PC-3 (cell line): Measurements from ENCODE around the gene PRSS56. TPM values are rescaled to one million over a fixed set of nuclear protein-coding genes. Genes with fewer than 3 reads are reported as not detected.
"Not testable (repeated sequence)": the region's sequence is repeated elsewhere in the genome, so short reads cannot be mapped to it uniquely, and the experiment has no call there.

ENCODE experiments used
- ATAC-seq: fragments of 200-7000 bp; cut with Tn5 transposase; 2 replicates; pipeline ENCODE4 v1.9.1; 2020; ENCODE audit warnings: mild to moderate bottlenecking, moderate library complexity
- BruUV-seq: library from RNA; stranded (reverse); fragments of 400-500 nt; replicated peaks from 2 replicates; lab custom pipeline; 2021; lab: Mats Ljungman, UMichigan
- CTCF ChIA-PET: fragments of 300-600 bp; sonication (Branson Sonifier 250); formaldehyde crosslinking; loops from one replicate; lab custom pipeline; 2022; ENCODE audit warnings: antibody characterized with exemption; lab: Charles Lee
- POLR2A ChIA-PET: fragments of 300-600 bp; sonication (Branson Sonifier 250); formaldehyde crosslinking; loops from one replicate; lab custom pipeline; 2022; ENCODE audit warnings: antibody characterized with exemption; ENCODE audit not compliant: unreplicated experiment; lab: Charles Lee
- DNase-seq: peaks from one replicate; pipeline ENCODE4 v3.0.0-alpha.2; 2015
- H2AFZ ChIP-seq: fragments of 300-600 bp; sonication (generic); 2 replicates; pipeline ENCODE4 v1.6.0; 2016; ENCODE audit warnings: antibody characterized with exemption, low read length
- H3F3A ChIP-seq: fragments of 300-600 bp; sonication (generic); one replicate; pipeline ENCODE4 v1.6.0; 2017; ENCODE audit warnings: antibody characterized with exemption, low read length, control low read depth, mild to moderate bottlenecking; ENCODE audit not compliant: unreplicated experiment
- H3K27ac ChIP-seq: fragments of 300-600 bp; sonication (generic); 2 replicates; pipeline ENCODE4 v1.5.1; 2016; ENCODE audit warnings: mild to moderate bottlenecking, low read length
- H3K27me3 ChIP-seq: fragments of 300-600 bp; sonication (generic); 2 replicates; pipeline ENCODE4 v1.6.1; 2016; ENCODE audit warnings: low read length, mixed read lengths
- H3K36me3 ChIP-seq: fragments of 300-600 bp; sonication (generic); 2 replicates; pipeline ENCODE4 v1.6.1; 2016; ENCODE audit warnings: low read depth, mixed run types, low read length, mixed read lengths
- H3K4me1 ChIP-seq: fragments of 300-600 bp; sonication (generic); 2 replicates; pipeline ENCODE4 v1.5.1; 2016; ENCODE audit warnings: low read length; ENCODE audit not compliant: insufficient read depth
- H3K4me2 ChIP-seq: fragments of 300-600 bp; sonication (generic); 2 replicates; pipeline ENCODE4 v1.6.0; 2016; ENCODE audit warnings: low read length
- H3K4me3 ChIP-seq: fragments of 300-600 bp; sonication (generic); 2 replicates; pipeline ENCODE4 v1.5.1; 2016; ENCODE audit warnings: mild to moderate bottlenecking, low read length, mixed read lengths
- H3K79me2 ChIP-seq: fragments of 300-600 bp; sonication (generic); 2 replicates; pipeline ENCODE4 v1.6.1; 2017; ENCODE audit warnings: low read length, mixed read lengths
- H3K9ac ChIP-seq: fragments of 300-600 bp; sonication (generic); 2 replicates; pipeline ENCODE4 v1.6.0; 2016; ENCODE audit warnings: mild to moderate bottlenecking, low read length
- H3K9me2 ChIP-seq: fragments of 300-600 bp; sonication (generic); replicated peaks from 2 replicates; pipeline ENCODE4 v1.6.1; 2016; ENCODE audit warnings: mixed run types, low read length, mixed read lengths
- H3K9me3 ChIP-seq: fragments of 300-600 bp; sonication (generic); 2 replicates; pipeline ENCODE4 v1.6.1; 2016; ENCODE audit warnings: low read length, mixed read lengths
- H4K20me1 ChIP-seq: fragments of 300-600 bp; sonication (generic); 2 replicates; pipeline ENCODE4 v1.6.1; 2016; ENCODE audit warnings: low read length, mixed read lengths
- CTCF ChIP-seq: fragments of 300-600 bp; sonication (generic); conservative IDR thresholded peaks from 2 replicates; pipeline ENCODE4 v1.5.1; 2017; ENCODE audit warnings: antibody characterized with exemption, low read depth, mild to moderate bottlenecking, low read length
- EZH2 ChIP-seq: fragments of 300-600 bp; sonication (generic); IDR thresholded peaks from one replicate; pipeline ENCODE4 v1.6.1; 2017; ENCODE audit warnings: antibody characterized with exemption, mild to moderate bottlenecking, low read length; ENCODE audit not compliant: unreplicated experiment
- EZH2phosphoT487 ChIP-seq: fragments of 300-600 bp; sonication (generic); IDR thresholded peaks from 2 replicates; pipeline ENCODE4 v1.6.1; 2018; ENCODE audit warnings: mild to moderate bottlenecking, antibody characterized with exemption, low read length, borderline replicate concordance
- intact Hi-C: fragments of 100-400 bp; cut with micrococcal nuclease; formaldehyde crosslinking; loops from 2 replicates; pipeline ENCODE4 v1.9.0; 2023
- total RNA-seq: library from RNA; depleted of rRNA; stranded (reverse); fragments of >200 nt; gene quantifications from 2 replicates; pipeline ENCODE4 v1.2.3, GENCODE V29; 2014

The PRSS56 gene
- total RNA-seq, 1 experiment from 2014 or later: not detected

GRCh38 chr2:232568161-232568560, 48.0 kb downstream of the PRSS56 start:
- H3K4me3 ChIP-seq: no peak overlapping the region

GRCh38 chr2:232569541-232569940, 49.4 kb downstream of the PRSS56 start:
- Histone ChIP-seq H3K4me2 (no peak overlapping the region), H3K4me3 (no peak overlapping the region), H3F3A (no peaks in the 10 kb centered on the region), H3K9me2 (no peaks in the 10 kb centered on the region), H4K20me1 (no peaks in the 10 kb centered on the region), H3K9me3 (no peaks in the 10 kb centered on the region), H3K4me1 (peaks cover 24% of the 10 kb centered on the region), H3K27ac (no peak overlapping the region), H3K36me3 (peaks cover 41% of the 10 kb centered on the region), H3K9ac (no peak overlapping the region), H2AFZ (no peak overlapping the region), H3K27me3 (no peaks in the 10 kb centered on the region), H3K79me2 (no peaks in the 10 kb centered on the region)
- intact Hi-C loops: loop anchor here (2.0 kb wide), 1 partner anchor 19 kb away; no protein-coding TSS in a partner anchor
- ATAC-seq (no peak), DNase-seq (no peak)
- ChIA-PET CTCF (no interaction called here), POLR2A (interaction anchor here (0.7 kb wide), 1 partner anchor 17 kb away, joined by 4 read pairs; no protein-coding TSS in a partner anchor)
- TF ChIP-seq EZH2phosphoT487: no peak
- no peak for TF ChIP-seq CTCF
- no TSS peak for BruUV-seq

More at GRCh38 chr2:232568161-232568560, 48.0 kb downstream of the PRSS56 start:
- H2AFZ ChIP-seq: no peak overlapping the region
- ATAC-seq (peak; percentile 99), DNase-seq (peak; percentile 83)
- H3K4me1 ChIP-seq: peaks cover 16% of the 10 kb centered on the region
- no peaks in the 10 kb centered on the region for H3F3A ChIP-seq
- H3K4me2 ChIP-seq: peak overlapping the region; percentile 46
- BruUV-seq: no TSS peak
- ChIA-PET CTCF (interaction anchor here (0.7 kb wide), 1 partner anchor 39 kb away, joined by 3 read pairs; no protein-coding TSS in a partner anchor), POLR2A (interaction anchor here (0.7 to 0.9 kb wide), 2 partner anchors 18 to 25 kb away, joined by 3 to 7 read pairs; partner anchors contain the start of genes EIF4E2 and TIGD1)
- intact Hi-C loops: loop anchor here (1.0 to 2.0 kb wide), 2 partner anchors 21 to 25 kb away; no protein-coding TSS in a partner anchor
- H3K36me3 ChIP-seq: peaks cover 49% of the 10 kb centered on the region
- peak overlapping the region; percentile 87 for H3K27ac ChIP-seq
- H3K27me3 ChIP-seq: no peaks in the 10 kb centered on the region
- peak overlapping the region; percentile 61 for H3K9ac ChIP-seq
- no peaks in the 10 kb centered on the region for H3K9me3 ChIP-seq
- no peak for TF ChIP-seq CTCF
- no peak for TF ChIP-seq EZH2phosphoT487
- no peak for TF ChIP-seq EZH2
- H3K9me2 ChIP-seq: no peaks in the 10 kb centered on the region
- H4K20me1 ChIP-seq: no peaks in the 10 kb centered on the region
- H3K79me2 ChIP-seq: no peaks in the 10 kb centered on the region

- POLR2A ChIA-PET: interaction anchor here (0.7 kb wide), 1 partner anchor 16 kb away, joined by 4 read pairs; no protein-coding TSS in a partner anchor
- H3K4me2 ChIP-seq, DNase-seq, H2AFZ ChIP-seq, CTCF ChIA-PET, BruUV-seq, H3K4me3 ChIP-seq, H3K9me3 ChIP-seq, intact Hi-C loops, H4K20me1 ChIP-seq, ATAC-seq, H3F3A ChIP-seq, H3K79me2 ChIP-seq, H3K9me2 ChIP-seq, H3K27me3 ChIP-seq, H3K27ac ChIP-seq, H3K9ac ChIP-seq: not testable (repeated sequence)
- H3K36me3 ChIP-seq: peaks cover 39% of the 10 kb centered on the region
- peaks cover 24% of the 10 kb centered on the region for H3K4me1 ChIP-seq
Observed at GRCh38 chr2:232570481-232570880, 50.3 kb downstream of the PRSS56 start.
